ENCODE results near the gene HNMT.

- no peak for TF ChIP-seq CTCF (IDR thresholded peaks at IDR 0.05)
- TF ChIP-seq POLR2A (IDR thresholded peaks at IDR 0.05) = no peak
These were observed 38.7 kb upstream of the HNMT start for GRCh38 chr2:137925599-137925998.
